T-cell (primary cell): ENCODE results near the gene TEN1. TPM values are rescaled to one million over a fixed set of nuclear protein-coding genes. Genes with fewer than 3 reads are reported as not detected.

Experiments used
- ATAC-seq, 4 experiments: fragments of 200-7000 bp in 3 of 4; fragments of 150-1000 bp in 1 of 4; cut with Tn5 transposase; replicated peaks in 1 of 4; 1 replicate in 3 of 4; 2 replicates in 1 of 4; pipeline ENCODE4 v1.10.0; 2021; ENCODE audit warnings: moderate library complexity in 3 of 4, mild to moderate bottlenecking in 2 of 4, moderate number of reproducible peaks in 1 of 4
- CTCF ChIA-PET, 2 donors: fragments of 300-600 bp; sonication (Branson Sonifier 250); formaldehyde crosslinking; loops; one replicate each; lab custom pipeline; 2022; ENCODE audit warnings: antibody characterized with exemption in 2 of 2; lab: Charles Lee
- POLR2A ChIA-PET, 2 donors: fragments of 300-600 bp; sonication (Branson Sonifier 250); formaldehyde crosslinking; loops; one replicate each; lab custom pipeline; 2022; ENCODE audit warnings: antibody characterized with exemption in 2 of 2; lab: Charles Lee
- DNase-seq, 35 experiments: peaks; one replicate each; pipeline versions ENCODE4 v3.0.0 to v3.0.0-alpha.2; 2013 to 2023
- H3K27ac ChIP-seq: one replicate; pipeline ENCODE4 v1.5.1; 2013; ENCODE audit warnings: low read length
- H3K27me3 ChIP-seq, 2 experiments: replicated peaks in 1 of 2; 1 replicate in 1 of 2; 2 replicates in 1 of 2; pipeline versions ENCODE4 v1.6.1 to v1.7.0; 2013; ENCODE audit warnings: low read length in 1 of 2, mixed read lengths in 1 of 2; ENCODE audit not compliant: control insufficient read depth in 2 of 2, insufficient read depth in 2 of 2; ENCODE audit errors: extremely low read depth in 1 of 2
- H3K36me3 ChIP-seq, 2 donors: 1 replicate in 1 of 2; 2 replicates in 1 of 2; pipeline versions ENCODE4 v1.6.1 to v1.7.0; 2013; ENCODE audit warnings: low read length in 1 of 2; ENCODE audit not compliant: control insufficient read depth in 2 of 2, insufficient read depth in 1 of 2; ENCODE audit errors: extremely low read depth in 1 of 2
- H3K4me1 ChIP-seq, 2 experiments: 1 replicate in 1 of 2; 2 replicates in 1 of 2; pipeline versions ENCODE4 v1.6.1 to v1.7.0; 2013; ENCODE audit warnings: low read length in 2 of 2, mixed read lengths in 1 of 2; ENCODE audit not compliant: insufficient read depth in 2 of 2, control insufficient read depth in 1 of 2; ENCODE audit errors: extremely low read depth in 1 of 2
- H3K4me3 ChIP-seq, 2 donors: 1 replicate in 1 of 2; 2 replicates in 1 of 2; pipeline versions ENCODE4 v1.5.1 to v1.7.0; 2013; ENCODE audit warnings: mild to moderate bottlenecking in 2 of 2, low read length in 1 of 2, moderate library complexity in 1 of 2; ENCODE audit not compliant: control insufficient read depth in 1 of 2; ENCODE audit errors: extremely low read depth in 1 of 2
- H3K9me3 ChIP-seq: 2 replicates; pipeline ENCODE4 v1.7.0; 2013
- H3K27ac Mint-ChIP-seq, 2 donors: one replicate each; pipeline ENCODE4 v1.8.0; 2020 to 2021; ENCODE audit warnings: mild to moderate bottlenecking in 2 of 2, mixed read lengths in 2 of 2
- H3K27me3 Mint-ChIP-seq, 2 donors: one replicate each; pipeline ENCODE4 v1.8.0; 2021 to 2022; ENCODE audit warnings: mixed read lengths in 2 of 2
- H3K36me3 Mint-ChIP-seq: one replicate; pipeline ENCODE4 v1.8.0; 2021; ENCODE audit warnings: mixed read lengths
- H3K4me1 Mint-ChIP-seq, 3 donors: one replicate each; pipeline ENCODE4 v1.8.0; 2020 to 2022; ENCODE audit warnings: mixed read lengths in 3 of 3, mild to moderate bottlenecking in 1 of 3
- H3K4me3 Mint-ChIP-seq, 3 donors: one replicate each; pipeline ENCODE4 v1.8.0; 2020 to 2022; ENCODE audit warnings: mild to moderate bottlenecking in 3 of 3, mixed read lengths in 3 of 3, moderate library complexity in 3 of 3
- H3K9me3 Mint-ChIP-seq, 3 donors: one replicate each; pipeline ENCODE4 v1.8.0; 2020 to 2022; ENCODE audit warnings: mixed read lengths in 3 of 3
- WGBS: methylation state at CpG from one replicate; pipeline ENCODE4 v1.1.5; 2013; ENCODE audit warnings: missing lambda C conversion rate; ENCODE audit not compliant: insufficient coverage; 5-methylcytosine and 5-hydroxymethylcytosine counted together
- total RNA-seq, 35 experiments: library from RNA in 6 of 35; stranded (reverse) in 6 of 35; fragments of 120-200 nt in 1 of 35; gene quantifications; one replicate each; pipeline versions ENCODE4 v1.2.1 to v1.2.4 and lab custom pipeline; 2013 to 2026

The TEN1 gene
- total RNA-seq (10 to 100 TPM; 12.8 to 15.3 (median 14.3) TPM), total RNA-seq (lab: John Stamatoyannopoulos, UW) (0 to 0.37 (median 0.07) reads per million in 29 experiments)
- 13.8 TPM for total RNA-seq (2013)

- H3K4me1 Mint-ChIP-seq = peaks cover 45 to 46% (median 46%) of the 10 kb centered on the region in 3 donors
- CTCF ChIA-PET = no interaction called here
- H3K27me3 Mint-ChIP-seq = no peaks in the 10 kb centered on the region
- no peaks in the 10 kb centered on the region for H3K36me3 ChIP-seq
- no peaks in the 10 kb centered on the region for H3K27me3 ChIP-seq
- peak; percentile 94 to 96 (median 95) for ATAC-seq
- H3K27ac ChIP-seq = peak within 1 kb of the TSS; percentile 90
- POLR2A ChIA-PET = no interaction called here
- H3K9me3 Mint-ChIP-seq = no peaks in the 10 kb centered on the region
- peak; percentile 89 to 98 (median 95) for DNase-seq
- no peaks in the 10 kb centered on the region for H3K9me3 ChIP-seq
- H3K36me3 Mint-ChIP-seq = no peaks in the 10 kb centered on the region
- WGBS = under 1% methylated on average over 61 of the region's 72 CpGs
- H3K4me1 ChIP-seq = peaks cover 5 to 18% of the 10 kb centered on the region in 2 experiments
- peak within 1 kb of the TSS; percentile 96 to 99 for H3K4me3 ChIP-seq
- H3K27ac Mint-ChIP-seq = peak within 1 kb of the TSS; percentile 99 to 100
- peak within 1 kb of the TSS; percentile 92 to 99 (median 95) for H3K4me3 Mint-ChIP-seq
Measured at GRCh38 chr17:75978938-75979704, at the start of gene TEN1, which contains the start of gene ACOX1. TEN1 (plus strand) TSS chr17:75979240; CDS start chr17:75986193, 6,953 bp downstream. ACOX1 (minus strand) TSS chr17:75979166; CDS start chr17:75979073, 93 bp downstream.

- Mint-ChIP-seq H3K4me3 (no peak overlapping the region), H3K4me1 (no peaks in the 10 kb centered on the region), H3K36me3 (no peaks in the 10 kb centered on the region), H3K27ac (no peak overlapping the region), H3K27me3 (no peaks in the 10 kb centered on the region), H3K9me3 (no peaks in the 10 kb centered on the region)
- CTCF ChIA-PET = no interaction called here
- Histone ChIP-seq H3K9me3 (no peaks in the 10 kb centered on the region), H3K4me1 (no peaks in the 10 kb centered on the region), H3K4me3 (no peak overlapping the region), H3K36me3 (no peaks in the 10 kb centered on the region), H3K27ac (no peak overlapping the region), H3K27me3 (no peaks in the 10 kb centered on the region)
- no peak for ATAC-seq
- POLR2A ChIA-PET = no interaction called here
- DNase-seq = no peak
- 100% methylated on average over 1 of the region's 4 CpGs for WGBS
Measured at GRCh38 chr17:75931062-75931461, 48.0 kb upstream of the TEN1 start.

- Histone ChIP-seq H3K4me1 (no peaks in the 10 kb centered on the region), H3K27me3 (no peaks in the 10 kb centered on the region), H3K9me3 (no peaks in the 10 kb centered on the region), H3K36me3 (peaks cover 0 to under 1% of the 10 kb centered on the region in 2 donors), H3K27ac (no peak overlapping the region), H3K4me3 (no peak overlapping the region)
- Mint-ChIP-seq H3K4me3 (no peak overlapping the region), H3K4me1 (no peaks in the 10 kb centered on the region), H3K36me3 (no peaks in the 10 kb centered on the region), H3K9me3 (no peaks in the 10 kb centered on the region), H3K27me3 (no peaks in the 10 kb centered on the region), H3K27ac (no peak overlapping the region)
- ChIA-PET POLR2A (no interaction called here), CTCF (no interaction called here)
- DNase-seq = no peak
- no peak for ATAC-seq
- 100% methylated on average over 1 of the region's 5 CpGs for WGBS
Measured at GRCh38 chr17:75932852-75933251, 46.2 kb upstream of the TEN1 start.

- Mint-ChIP-seq H3K27me3 (no peaks in the 10 kb centered on the region), H3K27ac (no peak overlapping the region), H3K4me1 (no peaks in the 10 kb centered on the region), H3K9me3 (no peaks in the 10 kb centered on the region), H3K4me3 (no peak overlapping the region), H3K36me3 (no peaks in the 10 kb centered on the region)
- Histone ChIP-seq H3K9me3 (no peaks in the 10 kb centered on the region), H3K27ac (no peak overlapping the region), H3K36me3 (peaks cover 0 to 2% of the 10 kb centered on the region in 2 donors), H3K4me3 (no peak overlapping the region), H3K4me1 (no peaks in the 10 kb centered on the region), H3K27me3 (no peaks in the 10 kb centered on the region)
- ChIA-PET CTCF (no interaction called here), POLR2A (no interaction called here)
- WGBS = no CpG with 5 or more reads among the region's 4 CpGs
- ATAC-seq = no peak
- DNase-seq = no peak
Measured at GRCh38 chr17:75933808-75934207, 45.2 kb upstream of the TEN1 start.

DNA sequence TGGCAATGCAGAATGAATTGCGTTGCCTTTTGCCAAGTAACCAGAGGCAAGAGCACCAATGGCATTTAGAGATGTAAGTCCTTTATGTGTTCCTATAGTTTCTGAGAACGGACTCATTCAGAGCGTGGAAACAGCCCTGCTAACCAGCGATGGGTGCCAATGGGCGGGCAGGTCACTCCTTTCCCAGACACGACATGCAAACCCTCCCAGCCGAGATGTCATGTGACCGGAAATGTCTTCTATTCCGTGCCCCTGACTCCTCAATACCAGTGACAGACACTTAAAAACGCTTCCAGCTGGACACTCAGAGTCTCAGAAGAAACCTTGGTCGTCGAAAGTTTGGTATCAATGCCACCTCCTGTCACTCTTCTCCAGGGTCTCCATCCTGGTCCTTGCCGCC is 41.4 kb upstream of the TEN1 start:
- no peaks in the 10 kb centered on the region for H3K36me3 Mint-ChIP-seq
- no peak for ATAC-seq
- Histone ChIP-seq H3K27ac (no peak overlapping the region), H3K4me3 (no peak overlapping the region), H3K36me3 (peaks cover 0 to 2% of the 10 kb centered on the region in 2 donors), H3K4me1 (peaks cover 0 to 16% of the 10 kb centered on the region in 2 experiments), H3K27me3 (no peaks in the 10 kb centered on the region), H3K9me3 (no peaks in the 10 kb centered on the region)
- H3K27me3 Mint-ChIP-seq = no peaks in the 10 kb centered on the region
- peaks cover 9 to 19% (median 14%) of the 10 kb centered on the region in 3 donors for H3K4me1 Mint-ChIP-seq
- no peak overlapping the region for H3K4me3 Mint-ChIP-seq
- DNase-seq = no peak
- no peak overlapping the region for H3K27ac Mint-ChIP-seq
- POLR2A ChIA-PET = interaction anchor here in 1 of 2 donors (0.6 kb wide), 1 partner anchor 42 kb away, joined by 4 read pairs; no protein-coding TSS in a partner anchor
- CTCF ChIA-PET = no interaction called here
- no peaks in the 10 kb centered on the region for H3K9me3 Mint-ChIP-seq
- 94% methylated on average over 11 of the region's 13 CpGs for WGBS

- no peaks in the 10 kb centered on the region for H3K9me3 Mint-ChIP-seq
- no peaks in the 10 kb centered on the region for H3K9me3 ChIP-seq
- peak within 1 kb of the TSS; percentile 54 to 87 for H3K27ac Mint-ChIP-seq
- 0% methylated on average over 55 of the region's 63 CpGs for WGBS
- DNase-seq (peak; percentile 64 to 92 (median 84)), ATAC-seq (peak; percentile 99 to 100 (median 99))
- H3K4me1 ChIP-seq = peaks cover 0 to 16% of the 10 kb centered on the region in 2 experiments
- H3K36me3 Mint-ChIP-seq = peaks cover 3% of the 10 kb centered on the region
- ChIA-PET POLR2A (interaction anchor here (0.5 to 0.6 kb wide), 2 partner anchors 163 to 441 kb away, joined by 3 read pairs; no protein-coding TSS in a partner anchor), CTCF (interaction anchor here in 1 of 2 donors (0.5 to 1.0 kb wide), 4 partner anchors 48 to 156 kb away, joined by 3 to 9 read pairs (median 4); partner anchors contain the start of genes UNK and WBP2)
- H3K36me3 ChIP-seq = peaks cover 0 to 2% of the 10 kb centered on the region in 2 donors
- peak within 1 kb of the TSS; percentile 48 to 75 for H3K4me3 ChIP-seq
- H3K4me3 Mint-ChIP-seq = peak within 1 kb of the TSS; percentile 84 to 87 (median 86)
- H3K27ac ChIP-seq = peak within 1 kb of the TSS; percentile 61
- no peaks in the 10 kb centered on the region for H3K27me3 ChIP-seq
- H3K27me3 Mint-ChIP-seq = no peaks in the 10 kb centered on the region
- peaks cover 9 to 19% (median 14%) of the 10 kb centered on the region in 3 donors for H3K4me1 Mint-ChIP-seq
Measured at GRCh38 chr17:75940727-75941441, 38.2 kb upstream of the TEN1 start, which contains the start of gene FBF1. FBF1 (minus strand) TSS chr17:75941042; CDS start chr17:75938149, 2,893 bp downstream.
